Measurements from ENCODE around the gene TSPAN14. TPM values are rescaled to one million over a fixed set of nuclear protein-coding genes. Genes with fewer than 3 reads are reported as not detected.

The TSPAN14 gene
- total RNA-seq, 2 experiments from 2014 or later = 17.0 to 33.4 TPM

- TF ChIP-seq CTCF (conservative IDR thresholded peaks at IDR 0.05; ENCODE audit: low read length) = no peak
- no peak for TF ChIP-seq EZH2phosphoT487 (IDR thresholded peaks at IDR 0.05; ENCODE audit: borderline replicate concordance, low read depth, low read length)
- H3K4me2 ChIP-seq (ENCODE audit: low read length) = no peak overlapping the region
- POLR2A ChIA-PET = interaction anchor here (0.5 to 1.3 kb wide), 7 partner anchors 8 to 61 kb away, joined by 3 to 5 read pairs (median 3); no protein-coding TSS in a partner anchor
- no peaks in the 10 kb centered on the region for H3K36me3 ChIP-seq (ENCODE audit: insufficient read depth, low read length)
- H4K20me1 ChIP-seq (ENCODE audit: insufficient read depth, low read length) = no peaks in the 10 kb centered on the region
- intact Hi-C loops (cut with micrococcal nuclease; ENCODE audit: unreplicated experiment) = loop anchor here (1.0 kb wide), 2 partner anchors 61 to 155 kb away; no protein-coding TSS in a partner anchor
- peak overlapping the region; percentile 30; the same call in 1 of the 2 replicates for H2AFZ ChIP-seq (ENCODE audit: low read length)
- BruUV-seq (replicated peaks) = no TSS peak
- H3K9me3 ChIP-seq (ENCODE audit: low read length) = no peaks in the 10 kb centered on the region
- H3K9me2 ChIP-seq (ENCODE audit: insufficient read depth, low read length) = no peaks in the 10 kb centered on the region
- H3K4me3 ChIP-seq (ENCODE audit: low read depth, low read length, poor library complexity, severe bottlenecking) = no peak overlapping the region
- CTCF ChIA-PET (ENCODE audit: unreplicated experiment) = interaction anchor here (0.6 to 5.5 kb wide), 8 partner anchors 11 to 104 kb away, joined by 3 to 48 read pairs (median 3); no protein-coding TSS in a partner anchor
- DNase-seq (ENCODE audit: low spot score) = no peak
- peaks cover 20% of the 10 kb centered on the region for H3K4me1 ChIP-seq (ENCODE audit: insufficient read depth, low read length, poor library complexity, severe bottlenecking)
- no peaks in the 10 kb centered on the region for H3K79me2 ChIP-seq (ENCODE audit: insufficient read depth, low read depth, low read length)
- no peak overlapping the region for H3K27ac ChIP-seq (ENCODE audit: low read depth, low read length, poor library complexity, severe bottlenecking)
These were observed 10.0 kb upstream of the TSPAN14 start for GRCh38 chr10:80444124-80444523.

- intact Hi-C loops (cut with micrococcal nuclease; ENCODE audit: unreplicated experiment) = loop anchor here (1.0 kb wide), 2 partner anchors 61 to 155 kb away; no protein-coding TSS in a partner anchor
- BruUV-seq (replicated peaks) = no TSS peak
- H2AFZ ChIP-seq (ENCODE audit: low read length) = peak overlapping the region; percentile 30; the same call in 1 of the 2 replicates
These were observed 9.3 kb upstream of the TSPAN14 start for GRCh38 chr10:80444646-80445319.

More at GRCh38 chr10:80444646-80445319, 9.3 kb upstream of the TSPAN14 start:
- H3K79me2 ChIP-seq (ENCODE audit: insufficient read depth, low read depth, low read length) = no peaks in the 10 kb centered on the region
- H4K20me1 ChIP-seq (ENCODE audit: insufficient read depth, low read length) = no peaks in the 10 kb centered on the region
- no peak overlapping the region for H3K27ac ChIP-seq (ENCODE audit: low read depth, low read length, poor library complexity, severe bottlenecking)
- H3K36me3 ChIP-seq (ENCODE audit: insufficient read depth, low read length) = no peaks in the 10 kb centered on the region
- no peak overlapping the region for H3K4me3 ChIP-seq (ENCODE audit: low read depth, low read length, poor library complexity, severe bottlenecking)
- H3K9me3 ChIP-seq (ENCODE audit: low read length) = no peaks in the 10 kb centered on the region
- H3K9me2 ChIP-seq (ENCODE audit: insufficient read depth, low read length) = no peaks in the 10 kb centered on the region
- ChIA-PET CTCF (ENCODE audit: unreplicated experiment) (interaction anchor here (0.6 to 5.5 kb wide), 8 partner anchors 11 to 1291 kb away, joined by 3 to 48 read pairs (median 3); no protein-coding TSS in a partner anchor), POLR2A (interaction anchor here (0.6 to 1.3 kb wide), 5 partner anchors 8 to 60 kb away, joined by 3 to 5 read pairs (median 3); no protein-coding TSS in a partner anchor)
- DNase-seq (ENCODE audit: low spot score) = peak; percentile 79
- no peak for TF ChIP-seq EZH2phosphoT487 (IDR thresholded peaks at IDR 0.05; ENCODE audit: borderline replicate concordance, low read depth, low read length)
- TF ChIP-seq CTCF (conservative IDR thresholded peaks at IDR 0.05; ENCODE audit: low read length) = peak; percentile 89
- H3K4me1 ChIP-seq (ENCODE audit: insufficient read depth, low read length, poor library complexity, severe bottlenecking) = peaks cover 20% of the 10 kb centered on the region
- H3K4me2 ChIP-seq (ENCODE audit: low read length) = no peak overlapping the region
